Osteoblast (primary cell): ENCODE data around the gene TJP3. TPM values are rescaled to one million over a fixed set of nuclear protein-coding genes. Genes with fewer than 3 reads are reported as not detected.

Experiments
- DNase-seq: peaks from one replicate; pipeline ENCODE4 v3.0.0; 2011; ENCODE audit warnings: low spot score, mixed read lengths; ENCODE audit not compliant: insufficient read length; ENCODE audit errors: missing footprints
- H2AFZ ChIP-seq: 2 replicates; pipeline ENCODE4 v1.6.0; 2011; ENCODE audit warnings: mild to moderate bottlenecking, low read length
- H3K27ac ChIP-seq: 2 replicates; pipeline ENCODE4 v1.5.1; 2011; ENCODE audit warnings: mild to moderate bottlenecking, low read depth, low read length, moderate library complexity
- H3K27me3 ChIP-seq: 2 replicates; pipeline ENCODE4 v1.6.0; 2012; ENCODE audit warnings: mild to moderate bottlenecking, control low read depth, inconsistent platforms, low read length, moderate library complexity; ENCODE audit not compliant: insufficient read depth
- H3K36me3 ChIP-seq: 2 replicates; pipeline ENCODE4 v1.5.1; 2011; ENCODE audit warnings: mild to moderate bottlenecking, low read length, control low read depth, moderate library complexity; ENCODE audit not compliant: insufficient read depth
- H3K4me1 ChIP-seq: 2 replicates; pipeline ENCODE4 v1.5.1; 2011; ENCODE audit warnings: mild to moderate bottlenecking, low read length, control low read depth, moderate library complexity; ENCODE audit not compliant: insufficient read depth
- H3K4me2 ChIP-seq: 2 replicates; pipeline ENCODE4 v1.6.0; 2011; ENCODE audit warnings: mild to moderate bottlenecking, low read length; ENCODE audit not compliant: insufficient read depth
- H3K4me3 ChIP-seq: fragments of 200-600 bp; sonication (generic); 3 replicates; pipeline ENCODE4 v1.5.1; 2012; ENCODE audit warnings: mild to moderate bottlenecking, low read length, inconsistent platforms; ENCODE audit not compliant: insufficient read depth
- H3K79me2 ChIP-seq: 2 replicates; pipeline ENCODE4 v1.6.0; 2012; ENCODE audit warnings: mild to moderate bottlenecking, low read length, control low read depth, inconsistent platforms; ENCODE audit not compliant: insufficient read depth
- H3K9me3 ChIP-seq: 2 replicates; pipeline ENCODE4 v1.5.1; 2011; ENCODE audit warnings: low read depth, low read length, control low read depth
- H4K20me1 ChIP-seq: 2 replicates; pipeline ENCODE4 v1.6.0; 2012; ENCODE audit warnings: mild to moderate bottlenecking, low read length, control low read depth; ENCODE audit not compliant: insufficient read depth
- total RNA-seq: library from RNA; depleted of rRNA; stranded (reverse); fragments of >200 nt; gene quantifications from 2 replicates; pipeline ENCODE4 v1.2.3, GENCODE V29; 2012
- TF ChIP-seq, protein P1 (sequence below): IDR thresholded peaks from 2 replicates; pipeline ENCODE4 v1.5.1; 2011; ENCODE audit warnings: mild to moderate bottlenecking, low read depth, low read length, moderate library complexity; ENCODE audit errors: extremely low read depth

The TJP3 gene
- total RNA-seq, 1 donor, result not detected

GRCh38 chr19:3781603-3782002 is 73.4 kb downstream of the TJP3 start:
- H3K27ac ChIP-seq, result no peak overlapping the region
- H3K36me3 ChIP-seq, result no peaks in the 10 kb centered on the region
- no peaks in the 10 kb centered on the region for H3K4me1 ChIP-seq

DNA sequence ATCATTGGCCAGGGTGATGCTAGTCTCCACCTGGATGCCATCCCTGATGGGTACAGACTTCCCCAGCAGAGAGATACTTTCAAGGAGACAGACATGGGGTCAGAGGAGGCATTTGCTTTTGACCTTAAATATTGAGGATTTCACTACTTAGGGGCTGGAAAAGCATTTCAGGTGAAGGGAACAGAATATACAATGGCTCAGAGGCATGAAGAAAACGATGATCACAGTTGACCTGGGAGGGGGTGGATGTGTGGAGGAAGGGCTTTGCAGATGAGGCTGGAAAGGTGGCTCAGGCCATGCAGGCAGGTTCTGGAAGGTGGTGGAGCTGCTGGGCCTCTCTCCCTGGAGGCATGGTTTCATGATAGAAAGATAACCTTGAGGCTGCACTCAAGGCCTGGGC is 74.1 kb downstream of the TJP3 start:
- Histone ChIP-seq H3K4me2 (no peak overlapping the region), H2AFZ (no peak overlapping the region), H3K27me3 (peaks cover 9% of the 10 kb centered on the region), H3K4me1 (no peaks in the 10 kb centered on the region), H3K36me3 (no peaks in the 10 kb centered on the region), H3K27ac (no peak overlapping the region), H3K9me3 (peaks cover 13% of the 10 kb centered on the region), H3K79me2 (no peaks in the 10 kb centered on the region), H3K4me3 (no peak overlapping the region), H4K20me1 (no peaks in the 10 kb centered on the region)
- DNase-seq, result peak; percentile 60
- TF ChIP-seq, protein P1, sequence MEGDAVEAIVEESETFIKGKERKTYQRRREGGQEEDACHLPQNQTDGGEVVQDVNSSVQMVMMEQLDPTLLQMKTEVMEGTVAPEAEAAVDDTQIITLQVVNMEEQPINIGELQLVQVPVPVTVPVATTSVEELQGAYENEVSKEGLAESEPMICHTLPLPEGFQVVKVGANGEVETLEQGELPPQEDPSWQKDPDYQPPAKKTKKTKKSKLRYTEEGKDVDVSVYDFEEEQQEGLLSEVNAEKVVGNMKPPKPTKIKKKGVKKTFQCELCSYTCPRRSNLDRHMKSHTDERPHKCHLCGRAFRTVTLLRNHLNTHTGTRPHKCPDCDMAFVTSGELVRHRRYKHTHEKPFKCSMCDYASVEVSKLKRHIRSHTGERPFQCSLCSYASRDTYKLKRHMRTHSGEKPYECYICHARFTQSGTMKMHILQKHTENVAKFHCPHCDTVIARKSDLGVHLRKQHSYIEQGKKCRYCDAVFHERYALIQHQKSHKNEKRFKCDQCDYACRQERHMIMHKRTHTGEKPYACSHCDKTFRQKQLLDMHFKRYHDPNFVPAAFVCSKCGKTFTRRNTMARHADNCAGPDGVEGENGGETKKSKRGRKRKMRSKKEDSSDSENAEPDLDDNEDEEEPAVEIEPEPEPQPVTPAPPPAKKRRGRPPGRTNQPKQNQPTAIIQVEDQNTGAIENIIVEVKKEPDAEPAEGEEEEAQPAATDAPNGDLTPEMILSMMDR, result no peak

More at GRCh38 chr19:3781603-3782002, 73.4 kb downstream of the TJP3 start:
- Histone ChIP-seq H3K9me3 (peaks cover 13% of the 10 kb centered on the region), H3K79me2 (no peaks in the 10 kb centered on the region), H3K27me3 (peaks cover 5% of the 10 kb centered on the region), H3K4me3 (no peak overlapping the region), H2AFZ (no peak overlapping the region), H4K20me1 (no peaks in the 10 kb centered on the region), H3K4me2 (no peak overlapping the region)
- peak; percentile 8 for DNase-seq
- TF ChIP-seq, protein P1, result no peak

GRCh38 chr19:3782903-3783302 is 74.7 kb downstream of the TJP3 start:
- peak; percentile 44 for DNase-seq
- no peaks in the 10 kb centered on the region for H4K20me1 ChIP-seq
- no peak overlapping the region for H3K4me3 ChIP-seq
- no peaks in the 10 kb centered on the region for H3K36me3 ChIP-seq
- TF ChIP-seq, protein P1, result no peak
- peaks cover 9% of the 10 kb centered on the region for H3K27me3 ChIP-seq
- no peak overlapping the region for H3K4me2 ChIP-seq
- no peaks in the 10 kb centered on the region for H3K4me1 ChIP-seq
- peaks cover 13% of the 10 kb centered on the region for H3K9me3 ChIP-seq
- no peak overlapping the region for H3K27ac ChIP-seq
- no peaks in the 10 kb centered on the region for H3K79me2 ChIP-seq
- H2AFZ ChIP-seq, result no peak overlapping the region

DNA sequence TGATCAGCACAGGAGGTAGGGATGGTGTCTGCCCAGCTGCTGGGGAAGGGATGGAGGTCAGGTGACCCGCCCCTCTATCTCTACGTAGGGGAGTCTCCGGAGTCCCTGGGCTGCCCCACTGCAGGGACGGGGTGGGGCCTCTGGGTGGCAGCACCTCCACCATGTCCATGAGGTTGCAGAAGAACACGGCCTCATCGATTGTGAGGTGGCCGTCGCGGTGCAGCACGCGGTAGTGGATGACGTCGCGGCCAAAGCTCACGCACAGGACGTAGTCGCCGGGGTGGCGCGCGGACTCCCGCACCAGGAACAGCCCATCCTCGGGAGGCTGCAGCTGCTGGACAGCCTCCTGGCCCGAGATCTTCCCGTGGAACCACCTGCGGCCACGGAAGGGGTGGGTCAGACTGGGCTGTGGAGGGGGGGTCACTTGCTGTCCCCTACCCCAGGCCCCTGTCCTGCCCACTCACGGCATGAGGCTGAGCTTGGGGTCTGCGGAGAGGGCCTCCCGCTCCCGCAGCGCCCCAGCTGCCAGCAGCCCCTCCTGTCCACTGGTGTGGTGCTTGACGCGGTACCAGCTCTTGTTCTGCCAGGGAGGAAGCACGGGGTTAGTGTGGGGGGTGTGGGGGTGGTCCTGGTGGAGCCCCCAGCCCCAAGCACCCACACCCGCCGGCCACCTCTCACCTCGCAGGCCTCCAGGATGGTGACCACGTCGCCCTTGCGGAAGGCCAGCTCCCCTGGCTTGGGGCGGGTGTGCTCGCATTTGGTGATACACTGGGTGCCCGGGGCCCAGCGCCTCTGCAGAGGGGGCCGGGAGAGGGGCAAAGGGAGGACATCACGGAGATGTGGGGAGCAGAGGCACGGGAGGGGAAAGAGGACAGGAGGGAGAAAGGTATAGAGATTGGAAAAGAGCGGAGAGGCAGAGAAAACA is 75.7 kb downstream of the TJP3 start:
- Histone ChIP-seq H3K9me3 (peaks cover 13% of the 10 kb centered on the region), H3K4me2 (no peak overlapping the region), H3K4me3 (no peak overlapping the region), H3K27me3 (peaks cover 9% of the 10 kb centered on the region), H4K20me1 (no peaks in the 10 kb centered on the region), H3K27ac (no peak overlapping the region), H3K79me2 (no peaks in the 10 kb centered on the region), H2AFZ (no peak overlapping the region), H3K36me3 (no peaks in the 10 kb centered on the region), H3K4me1 (no peaks in the 10 kb centered on the region)
- TF ChIP-seq, protein P1, result peak; percentile 15
- DNase-seq, result peak; percentile 72
